Fibroblast of skin of left quadriceps (primary cell): ENCODE measurements around the gene LRRC36.
A peak's percentile ranks its signal among the peaks of the same experiment; 100 is the strongest.

Experiments used
- DNase-seq, 2 experiments: peaks; one replicate each; pipeline ENCODE4 v3.0.0-alpha.2; 2013; ENCODE audit warnings: low read depth in 2 of 2

LRRC36 gene

GRCh38 chr16:67390816-67391423 lies 64.3 kb downstream of the LRRC36 start:
- no peak for DNase-seq

- no peak for DNase-seq
These were observed 65.0 kb downstream of the LRRC36 start for GRCh38 chr16:67391424-67392300.

- DNase-seq, result no peak
These were observed 65.9 kb downstream of the LRRC36 start for GRCh38 chr16:67392301-67393059.

GRCh38 chr16:67393111-67393787 lies 66.6 kb downstream of the LRRC36 start, which contains the start of gene TPPP3:
Gene TPPP3 (minus strand): TSS chr16:67393498. CDS start chr16:67391111, 2,387 bp downstream.
- DNase-seq, result peak; percentile 24 to 30

GRCh38 chr16:67393788-67394154 lies 67.2 kb downstream of the LRRC36 start:
- DNase-seq, result no peak

GRCh38 chr16:67394155-67395104 lies 67.8 kb downstream of the LRRC36 start:
- DNase-seq, result no peak

- no peak for DNase-seq
These were observed 68.5 kb downstream of the LRRC36 start for GRCh38 chr16:67395105-67395457.

GRCh38 chr16:67395458-67396158 lies 69.0 kb downstream of the LRRC36 start:
- no peak for DNase-seq

- DNase-seq, result peak in 1 of 2 experiments; percentile 16
These were observed 69.8 kb downstream of the LRRC36 start for GRCh38 chr16:67396159-67397035.

GRCh38 chr16:67397036-67397801 lies 70.6 kb downstream of the LRRC36 start:
- no peak for DNase-seq

GRCh38 chr16:67397812-67398545 lies 71.4 kb downstream of the LRRC36 start:
- no peak for DNase-seq

GRCh38 chr16:67398546-67399217 lies 72.1 kb downstream of the LRRC36 start:
- DNase-seq, result no peak

- DNase-seq, result no peak
These were observed 72.7 kb downstream of the LRRC36 start for GRCh38 chr16:67399218-67399733.

- no peak for DNase-seq
These were observed 73.4 kb downstream of the LRRC36 start for GRCh38 chr16:67399749-67400704.

- DNase-seq, result no peak
These were observed 74.3 kb downstream of the LRRC36 start for GRCh38 chr16:67400901-67401300.
